Thyroid gland (tissue), 4 donors: ENCODE data around the gene ZBTB40.

ENCODE experiments used
- CTCF ChIP-seq, 6 experiments: fragments of 200-600 bp in 3 of 6; fragments of 450-650 bp in 3 of 6; sonication (generic) in 3 of 6; IDR thresholded peaks; one replicate each; pipeline ENCODE4 v1.5.1; 2016 to 2019; ENCODE audit warnings: antibody characterized with exemption in 6 of 6, mild to moderate bottlenecking in 2 of 6, inconsistent platforms in 1 of 6, moderate library complexity in 1 of 6
- POLR2A ChIP-seq, 2 donors: fragments of 450-650 bp; IDR thresholded peaks; one replicate each; pipeline ENCODE4 v1.6.1; 2017; ENCODE audit warnings: antibody characterized with exemption in 2 of 2, mild to moderate bottlenecking in 2 of 2, moderate library complexity in 1 of 2

- TF ChIP-seq POLR2A (IDR thresholded peaks at IDR 0.05), result no peak
- TF ChIP-seq CTCF (IDR thresholded peaks at IDR 0.05), result no peak
These were observed 1.5 kb downstream of the ZBTB40 start for GRCh38 chr1:22453181-22453580.
